ENCODE data around the gene ELP4. TPM values are rescaled to one million over a fixed set of nuclear protein-coding genes. Genes with fewer than 3 reads are reported as not detected.

Gene ELP4
- total and polyA plus RNA-seq, 3 experiments from 2014 or later, result 18.4 to 23.2 (median 20.5) TPM

GRCh38 chr11:31805037-31805628, 295.6 kb downstream of the ELP4 start:
- peaks cover 24% of the 10 kb centered on the region for H3K4me1 ChIP-seq (ENCODE audit: insufficient read depth, low read length)
- H3K27me3 ChIP-seq (ENCODE audit: insufficient read depth, low read length, poor library complexity, severe bottlenecking), result peaks cover 86% of the 10 kb centered on the region
- DNase-seq, result no peak
- H3K36me3 ChIP-seq (ENCODE audit: insufficient read depth, low read length), result no peaks in the 10 kb centered on the region
- Mint-ChIP-seq H3K9me3 (peaks cover 5 to 65% (median 31%) of the 10 kb centered on the region in 5 donors), H3K27me3 (peaks cover 84 to 87% of the 10 kb centered on the region in 2 donors), H3K4me1 (peaks cover 49 to 57% (median 50%) of the 10 kb centered on the region in 3 donors), H3K27ac (no peak overlapping the region), H3K36me3 (no peaks in the 10 kb centered on the region), H3K4me3 (peak overlapping the region in 5 of 7 donors; percentile 48 to 74 (median 69))
- no peak overlapping the region for H3K4me3 ChIP-seq (ENCODE audit: low read length)
- no peaks in the 10 kb centered on the region for H3K9me3 ChIP-seq (ENCODE audit: low read length)
- CTCF ChIA-PET, result no interaction called here
- POLR2A ChIA-PET, result no interaction called here
- H3K27ac ChIP-seq (ENCODE audit: low read depth, low read length), result no peak overlapping the region

- Mint-ChIP-seq H3K27ac (no peak overlapping the region), H3K4me1 (peaks cover 46 to 54% (median 47%) of the 10 kb centered on the region in 3 donors), H3K9me3 (peaks cover 5 to 59% (median 25%) of the 10 kb centered on the region in 5 donors), H3K4me3 (no peak overlapping the region), H3K27me3 (peaks cover 80 to 84% of the 10 kb centered on the region in 2 donors), H3K36me3 (no peaks in the 10 kb centered on the region)
- ChIA-PET POLR2A (no interaction called here), CTCF (no interaction called here)
- no peak for DNase-seq
- Histone ChIP-seq H3K27ac (ENCODE audit: low read depth, low read length) (no peak overlapping the region), H3K4me1 (ENCODE audit: insufficient read depth, low read length) (peaks cover 30% of the 10 kb centered on the region), H3K4me3 (ENCODE audit: low read length) (no peak overlapping the region), H3K9me3 (ENCODE audit: low read length) (no peaks in the 10 kb centered on the region), H3K36me3 (ENCODE audit: insufficient read depth, low read length) (no peaks in the 10 kb centered on the region), H3K27me3 (ENCODE audit: insufficient read depth, low read length, poor library complexity, severe bottlenecking) (peaks cover 85% of the 10 kb centered on the region)
These were observed 296.1 kb downstream of the ELP4 start for GRCh38 chr11:31805629-31806185.

- Histone ChIP-seq H3K36me3 (ENCODE audit: insufficient read depth, low read length) (no peaks in the 10 kb centered on the region), H3K27me3 (ENCODE audit: insufficient read depth, low read length, poor library complexity, severe bottlenecking) (peaks cover 85% of the 10 kb centered on the region), H3K27ac (ENCODE audit: low read depth, low read length) (no peak overlapping the region), H3K4me3 (ENCODE audit: low read length) (no peak overlapping the region), H3K4me1 (ENCODE audit: insufficient read depth, low read length) (peaks cover 36% of the 10 kb centered on the region), H3K9me3 (ENCODE audit: low read length) (no peaks in the 10 kb centered on the region)
- no peak for DNase-seq
- ChIA-PET POLR2A (no interaction called here), CTCF (no interaction called here)
- peaks cover 80 to 82% of the 10 kb centered on the region in 2 donors for H3K27me3 Mint-ChIP-seq
- H3K36me3 Mint-ChIP-seq, result no peaks in the 10 kb centered on the region
- H3K4me1 Mint-ChIP-seq, result peaks cover 46 to 54% (median 52%) of the 10 kb centered on the region in 3 donors
- H3K27ac Mint-ChIP-seq, result peak overlapping the region in 2 of 8 donors; percentile 40 to 50
- peaks cover 5 to 56% (median 21%) of the 10 kb centered on the region in 5 donors for H3K9me3 Mint-ChIP-seq
- H3K4me3 Mint-ChIP-seq, result peak overlapping the region in 4 of 7 donors; percentile 13 to 68 (median 38)
These were observed 296.8 kb downstream of the ELP4 start for GRCh38 chr11:31806186-31806927.

GRCh38 chr11:31806928-31807798, 297.6 kb downstream of the ELP4 start:
- no peak for DNase-seq
- POLR2A ChIA-PET, result no interaction called here
- H3K4me3 ChIP-seq (ENCODE audit: low read length), result no peak overlapping the region
- H3K9me3 Mint-ChIP-seq, result peaks cover 5 to 48% (median 23%) of the 10 kb centered on the region in 5 donors
- CTCF ChIA-PET, result no interaction called here
- H3K4me1 ChIP-seq (ENCODE audit: insufficient read depth, low read length), result peaks cover 41% of the 10 kb centered on the region
- H3K36me3 Mint-ChIP-seq, result no peaks in the 10 kb centered on the region
- no peak overlapping the region for H3K27ac ChIP-seq (ENCODE audit: low read depth, low read length)
- H3K27ac Mint-ChIP-seq, result peak overlapping the region in 2 of 8 donors; percentile 40 to 50
- peaks cover 85% of the 10 kb centered on the region for H3K27me3 ChIP-seq (ENCODE audit: insufficient read depth, low read length, poor library complexity, severe bottlenecking)
- peak overlapping the region in 5 of 7 donors; percentile 13 to 68 (median 41) for H3K4me3 Mint-ChIP-seq
- H3K4me1 Mint-ChIP-seq, result peaks cover 49 to 58% (median 56%) of the 10 kb centered on the region in 3 donors
- H3K36me3 ChIP-seq (ENCODE audit: insufficient read depth, low read length), result no peaks in the 10 kb centered on the region
- H3K27me3 Mint-ChIP-seq, result peaks cover 77 to 78% of the 10 kb centered on the region in 2 donors
- H3K9me3 ChIP-seq (ENCODE audit: low read length), result no peaks in the 10 kb centered on the region

- H3K4me3 ChIP-seq (ENCODE audit: low read length), result no peak overlapping the region
- Mint-ChIP-seq H3K4me1 (peaks cover 50 to 65% (median 56%) of the 10 kb centered on the region in 3 donors), H3K27me3 (peaks cover 75 to 79% of the 10 kb centered on the region in 2 donors), H3K4me3 (peak overlapping the region in 1 of 7 donors; percentile 41), H3K36me3 (no peaks in the 10 kb centered on the region), H3K9me3 (peaks cover 5 to 41% (median 18%) of the 10 kb centered on the region in 5 donors), H3K27ac (no peak overlapping the region)
- H3K27me3 ChIP-seq (ENCODE audit: insufficient read depth, low read length, poor library complexity, severe bottlenecking), result peaks cover 88% of the 10 kb centered on the region
- ChIA-PET POLR2A (no interaction called here), CTCF (no interaction called here)
- peaks cover 46% of the 10 kb centered on the region for H3K4me1 ChIP-seq (ENCODE audit: insufficient read depth, low read length)
- DNase-seq, result no peak
- no peak overlapping the region for H3K27ac ChIP-seq (ENCODE audit: low read depth, low read length)
- no peaks in the 10 kb centered on the region for H3K9me3 ChIP-seq (ENCODE audit: low read length)
- H3K36me3 ChIP-seq (ENCODE audit: insufficient read depth, low read length), result no peaks in the 10 kb centered on the region
These were observed 298.5 kb downstream of the ELP4 start for GRCh38 chr11:31807799-31808667.

GRCh38 chr11:31808721-31809540, 299.4 kb downstream of the ELP4 start:
- H3K36me3 ChIP-seq (ENCODE audit: insufficient read depth, low read length), result no peaks in the 10 kb centered on the region
- Mint-ChIP-seq H3K9me3 (peaks cover 0 to 34% (median 13%) of the 10 kb centered on the region in 5 donors), H3K4me1 (peaks cover 46 to 62% (median 53%) of the 10 kb centered on the region in 3 donors), H3K27me3 (peaks cover 73 to 78% of the 10 kb centered on the region in 2 donors), H3K4me3 (peak overlapping the region in 6 of 7 donors; percentile 60 to 83 (median 66)), H3K27ac (no peak overlapping the region), H3K36me3 (no peaks in the 10 kb centered on the region)
- peaks cover 85% of the 10 kb centered on the region for H3K27me3 ChIP-seq (ENCODE audit: insufficient read depth, low read length, poor library complexity, severe bottlenecking)
- no peaks in the 10 kb centered on the region for H3K9me3 ChIP-seq (ENCODE audit: low read length)
- H3K27ac ChIP-seq (ENCODE audit: low read depth, low read length), result no peak overlapping the region
- ChIA-PET POLR2A (no interaction called here), CTCF (no interaction called here)
- DNase-seq, result no peak
- peaks cover 43% of the 10 kb centered on the region for H3K4me1 ChIP-seq (ENCODE audit: insufficient read depth, low read length)
- H3K4me3 ChIP-seq (ENCODE audit: low read length), result no peak overlapping the region

- POLR2A ChIA-PET, result no interaction called here
- no peak overlapping the region for H3K27ac ChIP-seq (ENCODE audit: low read depth, low read length)
- H3K36me3 ChIP-seq (ENCODE audit: insufficient read depth, low read length), result no peaks in the 10 kb centered on the region
- H3K27me3 ChIP-seq (ENCODE audit: insufficient read depth, low read length, poor library complexity, severe bottlenecking), result peaks cover 84% of the 10 kb centered on the region
- peaks cover 42% of the 10 kb centered on the region for H3K4me1 ChIP-seq (ENCODE audit: insufficient read depth, low read length)
- no peak overlapping the region for H3K4me3 ChIP-seq (ENCODE audit: low read length)
- no peak for DNase-seq
- H3K27ac Mint-ChIP-seq, result no peak overlapping the region
- peaks cover 71 to 77% of the 10 kb centered on the region in 2 donors for H3K27me3 Mint-ChIP-seq
- peaks cover 0 to 28% (median 12%) of the 10 kb centered on the region in 5 donors for H3K9me3 Mint-ChIP-seq
- H3K4me3 Mint-ChIP-seq, result peak overlapping the region; percentile 60 to 83 (median 66)
- H3K9me3 ChIP-seq (ENCODE audit: low read length), result no peaks in the 10 kb centered on the region
- peaks cover 44 to 61% (median 48%) of the 10 kb centered on the region in 3 donors for H3K4me1 Mint-ChIP-seq
- CTCF ChIA-PET, result no interaction called here
- no peaks in the 10 kb centered on the region for H3K36me3 Mint-ChIP-seq
These were observed 299.9 kb downstream of the ELP4 start for GRCh38 chr11:31809541-31809856.

Measured in CD8-positive, alpha-beta memory T cell (primary cell).